ENCODE measurements around the gene ITGA5.

- TF ChIP-seq CTCF (IDR thresholded peaks at IDR 0.05; ENCODE audit: low read depth, low read length, poor library complexity, severe bottlenecking) (no peak), EZH2phosphoT487 (IDR thresholded peaks at IDR 0.05; ENCODE audit: borderline replicate concordance, low read length) (no peak)
These were observed 13.7 kb upstream of the ITGA5 start for GRCh38 chr12:54432815-54433164.
